ENCODE results near the gene DNAL1. TPM values are rescaled to one million over a fixed set of nuclear protein-coding genes. Genes with fewer than 3 reads are reported as not detected.

Gene DNAL1
- total and polyA plus RNA-seq, 8 donors = 14.6 to 19.5 (median 17.0) TPM

GRCh38 chr14:73739174-73739898 is 94.5 kb downstream of the DNAL1 start:
- Histone ChIP-seq H3K4me3 (no peak overlapping the region), H3K27ac (peak overlapping the region; percentile 82 to 86), H3K27me3 (no peaks in the 10 kb centered on the region), H3K36me3 (peaks cover 0 to 51% of the 10 kb centered on the region in 2 donors), H3K9me3 (no peaks in the 10 kb centered on the region), H3K4me1 (peaks cover 51 to 57% of the 10 kb centered on the region in 2 donors)
- DNase-seq = no peak
- no peak for TF ChIP-seq CTCF (IDR thresholded peaks at IDR 0.05)
- intact Hi-C loops (cut with DNase I) = no loop called here
- no peak for ATAC-seq

DNA sequence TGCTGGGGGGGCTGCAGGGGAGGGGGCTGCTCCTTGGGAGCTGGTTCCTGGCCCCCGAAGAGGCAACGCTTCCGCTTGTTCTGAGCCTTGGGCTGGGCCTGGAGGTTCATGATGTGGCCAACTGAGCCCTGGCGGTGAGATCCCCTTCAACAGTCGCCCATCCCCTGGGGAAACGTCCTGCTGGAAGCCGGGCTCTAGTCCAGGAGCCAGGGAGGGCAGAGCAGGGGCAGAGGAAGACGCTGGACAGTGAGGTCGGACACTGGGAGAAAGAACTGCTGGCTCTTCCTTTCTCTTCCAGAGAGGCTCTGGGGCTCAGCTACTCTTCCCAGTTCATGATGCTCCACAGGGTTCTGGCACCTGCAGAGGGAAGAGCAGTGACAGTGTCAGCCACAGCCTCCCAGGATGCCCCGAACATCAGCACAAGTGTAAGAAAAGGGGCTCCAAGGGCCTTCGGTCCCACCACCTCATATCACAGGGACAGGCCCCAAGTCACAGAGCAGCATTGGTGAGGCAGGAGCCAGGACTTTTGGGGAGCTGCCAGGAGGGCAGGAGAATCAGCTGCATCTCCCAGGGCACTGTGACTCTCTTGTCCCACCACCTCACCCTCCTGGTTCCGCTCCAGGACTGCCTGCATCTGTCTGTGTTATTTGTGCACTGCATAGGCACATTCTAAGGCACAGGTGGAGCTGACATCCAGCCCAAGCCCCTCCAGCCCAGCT is 95.3 kb downstream of the DNAL1 start:
- peaks cover 0 to 46% of the 10 kb centered on the region in 2 donors for H3K36me3 ChIP-seq
- intact Hi-C loops (cut with DNase I) = no loop called here
- peaks cover 58 to 64% of the 10 kb centered on the region in 2 donors for H3K4me1 ChIP-seq
- TF ChIP-seq CTCF (IDR thresholded peaks at IDR 0.05) = no peak
- ATAC-seq = no peak
- no peak for DNase-seq
- peak overlapping the region; percentile 82 to 86 for H3K27ac ChIP-seq
- no peaks in the 10 kb centered on the region for H3K27me3 ChIP-seq
- H3K9me3 ChIP-seq = no peaks in the 10 kb centered on the region
- no peak overlapping the region for H3K4me3 ChIP-seq

DNA sequence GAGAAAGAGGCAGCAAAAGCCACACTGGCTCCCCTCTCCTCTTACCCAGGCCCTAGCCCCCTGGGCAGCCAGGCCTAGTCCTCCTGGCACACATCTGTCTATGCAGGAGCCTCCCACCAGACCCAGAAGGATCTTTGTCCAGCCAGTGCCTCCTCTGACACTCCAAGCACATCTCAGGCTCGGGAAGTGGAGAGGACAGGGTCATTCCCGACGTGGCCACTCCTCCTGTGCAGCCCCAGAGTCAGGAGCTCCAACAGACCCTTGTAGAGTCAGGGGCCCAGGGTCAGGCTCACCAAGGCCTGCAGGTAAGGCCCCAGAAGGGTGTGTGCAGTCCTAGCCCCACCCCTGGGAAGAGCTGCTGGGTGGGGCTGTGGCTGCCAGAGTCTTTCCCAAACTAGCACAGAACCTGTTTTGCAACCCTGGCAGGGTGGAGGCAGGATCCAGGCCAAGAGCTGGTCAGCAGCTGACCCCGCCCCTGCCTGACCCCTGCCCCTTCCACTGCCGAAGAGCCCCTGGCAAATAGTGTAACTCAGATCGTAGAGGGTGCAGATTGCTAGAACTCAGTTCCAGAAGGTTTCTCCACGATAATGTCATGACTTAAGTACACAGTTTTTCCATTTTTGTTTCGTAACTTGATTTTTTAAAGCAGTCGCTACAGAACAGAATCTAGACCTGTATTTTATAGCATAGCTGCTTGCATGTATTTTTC is 96.0 kb downstream of the DNAL1 start:
- Histone ChIP-seq H3K27ac (peak overlapping the region; percentile 82 to 86), H3K9me3 (no peaks in the 10 kb centered on the region), H3K27me3 (no peaks in the 10 kb centered on the region), H3K36me3 (peaks cover 0 to 39% of the 10 kb centered on the region in 2 donors), H3K4me1 (peaks cover 63 to 71% of the 10 kb centered on the region in 2 donors), H3K4me3 (peak overlapping the region in 1 of 2 donors; percentile 20)
- no peak for TF ChIP-seq CTCF (IDR thresholded peaks at IDR 0.05)
- ATAC-seq = peak; percentile 85
- intact Hi-C loops (cut with DNase I) = no loop called here
- DNase-seq = peak in 3 of 4 donors; percentile 78 to 88 (median 85)

GRCh38 chr14:73741386-73741875 is 96.6 kb downstream of the DNAL1 start:
- Histone ChIP-seq H3K36me3 (peaks cover 0 to 33% of the 10 kb centered on the region in 2 donors), H3K9me3 (no peaks in the 10 kb centered on the region), H3K27me3 (no peaks in the 10 kb centered on the region), H3K4me3 (peak overlapping the region in 1 of 2 donors; percentile 20), H3K4me1 (peaks cover 69 to 77% of the 10 kb centered on the region in 2 donors), H3K27ac (peak overlapping the region; percentile 82 to 86)
- ATAC-seq = peak; percentile 83
- TF ChIP-seq CTCF (IDR thresholded peaks at IDR 0.05) = no peak
- DNase-seq = peak in 3 of 4 donors; percentile 75 to 93 (median 84)
- intact Hi-C loops (cut with DNase I) = no loop called here
